C4-2B (cell line): ENCODE data around the gene CDKN1B.

Experiments
- ZFX ChIP-seq: fragments of 450-650 bp; IDR thresholded peaks from 2 replicates; pipeline ENCODE4 v1.6.1; 2017
- TF ChIP-seq, protein P1 (sequence below): fragments of 450-650 bp; conservative IDR thresholded peaks from 2 replicates; pipeline ENCODE4 v1.5.1; 2017; ENCODE audit warnings: mild to moderate bottlenecking

- TF ChIP-seq, protein P1, sequence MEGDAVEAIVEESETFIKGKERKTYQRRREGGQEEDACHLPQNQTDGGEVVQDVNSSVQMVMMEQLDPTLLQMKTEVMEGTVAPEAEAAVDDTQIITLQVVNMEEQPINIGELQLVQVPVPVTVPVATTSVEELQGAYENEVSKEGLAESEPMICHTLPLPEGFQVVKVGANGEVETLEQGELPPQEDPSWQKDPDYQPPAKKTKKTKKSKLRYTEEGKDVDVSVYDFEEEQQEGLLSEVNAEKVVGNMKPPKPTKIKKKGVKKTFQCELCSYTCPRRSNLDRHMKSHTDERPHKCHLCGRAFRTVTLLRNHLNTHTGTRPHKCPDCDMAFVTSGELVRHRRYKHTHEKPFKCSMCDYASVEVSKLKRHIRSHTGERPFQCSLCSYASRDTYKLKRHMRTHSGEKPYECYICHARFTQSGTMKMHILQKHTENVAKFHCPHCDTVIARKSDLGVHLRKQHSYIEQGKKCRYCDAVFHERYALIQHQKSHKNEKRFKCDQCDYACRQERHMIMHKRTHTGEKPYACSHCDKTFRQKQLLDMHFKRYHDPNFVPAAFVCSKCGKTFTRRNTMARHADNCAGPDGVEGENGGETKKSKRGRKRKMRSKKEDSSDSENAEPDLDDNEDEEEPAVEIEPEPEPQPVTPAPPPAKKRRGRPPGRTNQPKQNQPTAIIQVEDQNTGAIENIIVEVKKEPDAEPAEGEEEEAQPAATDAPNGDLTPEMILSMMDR = no peak
- no peak for TF ChIP-seq ZFX
These were observed 2.3 kb downstream of the CDKN1B start for GRCh38 chr12:12719496-12719895.
